Bronchus fibroblast of lung (primary cell): ENCODE results near the gene LRRC51. TPM values are rescaled to one million over a fixed set of nuclear protein-coding genes. Genes with fewer than 3 reads are reported as not detected.

ENCODE experiments used
- total RNA-seq: library from RNA; depleted of rRNA; stranded (reverse); fragments of >200 nt; gene quantifications from 2 replicates; pipeline ENCODE4 v1.2.3, GENCODE V29; 2015

The LRRC51 gene, protein sequence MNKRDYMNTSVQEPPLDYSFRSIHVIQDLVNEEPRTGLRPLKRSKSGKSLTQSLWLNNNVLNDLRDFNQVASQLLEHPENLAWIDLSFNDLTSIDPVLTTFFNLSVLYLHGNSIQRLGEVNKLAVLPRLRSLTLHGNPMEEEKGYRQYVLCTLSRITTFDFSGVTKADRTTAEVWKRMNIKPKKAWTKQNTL
- total RNA-seq = 4.6 and 10.9 TPM in 2 replicates

DNA sequence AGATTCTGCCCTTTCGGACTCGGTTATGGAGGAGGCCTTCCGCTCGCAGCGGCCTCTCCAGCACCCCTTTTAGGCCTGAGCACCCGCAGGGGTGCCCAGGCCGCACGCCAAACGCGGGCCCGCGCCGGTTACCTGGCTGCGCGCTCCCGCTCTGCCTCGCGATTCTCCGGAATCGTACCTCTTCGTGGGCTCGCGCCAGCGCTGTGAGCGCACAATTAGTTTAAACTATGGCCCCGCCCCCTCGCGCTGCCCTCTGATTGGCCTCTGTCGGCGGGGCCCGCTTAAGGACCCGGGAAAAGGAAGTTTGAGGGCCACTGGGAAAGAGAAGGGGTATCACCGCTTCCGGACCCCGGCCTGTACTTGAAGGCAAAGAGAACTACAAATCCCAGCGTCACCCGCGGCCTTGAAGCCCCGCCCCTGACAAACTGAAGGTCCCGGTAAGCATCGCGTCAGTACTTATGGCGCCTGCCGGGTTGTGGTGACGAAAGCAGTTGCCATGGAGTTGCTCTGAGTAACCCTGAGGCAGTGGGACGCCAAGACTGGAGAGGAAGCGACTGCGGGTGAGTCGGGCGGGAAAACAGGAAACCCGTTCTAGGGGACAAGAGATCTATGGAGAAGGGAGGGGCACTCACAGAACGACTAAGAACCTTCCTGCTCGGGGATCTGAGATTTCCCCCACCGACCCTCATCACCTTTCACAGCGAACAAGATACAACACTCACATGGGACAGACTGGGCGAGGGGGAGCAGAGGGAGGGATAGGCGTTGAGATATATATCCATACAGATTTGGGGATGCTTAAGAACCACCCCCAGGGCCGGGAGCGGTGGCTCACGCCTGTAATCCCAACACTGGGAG, at the start of gene LRRC51, which contains the start of gene NUMA1:
Gene LRRC51 (plus strand): TSS at position 525 of the 858 bp plus-strand sequence. CDS start 8,234 bp downstream, outside the sequence.
Gene NUMA1 (minus strand): TSS at position 217 of the 858 bp plus-strand sequence. CDS start 44,599 bp downstream, outside the sequence.

DNA sequence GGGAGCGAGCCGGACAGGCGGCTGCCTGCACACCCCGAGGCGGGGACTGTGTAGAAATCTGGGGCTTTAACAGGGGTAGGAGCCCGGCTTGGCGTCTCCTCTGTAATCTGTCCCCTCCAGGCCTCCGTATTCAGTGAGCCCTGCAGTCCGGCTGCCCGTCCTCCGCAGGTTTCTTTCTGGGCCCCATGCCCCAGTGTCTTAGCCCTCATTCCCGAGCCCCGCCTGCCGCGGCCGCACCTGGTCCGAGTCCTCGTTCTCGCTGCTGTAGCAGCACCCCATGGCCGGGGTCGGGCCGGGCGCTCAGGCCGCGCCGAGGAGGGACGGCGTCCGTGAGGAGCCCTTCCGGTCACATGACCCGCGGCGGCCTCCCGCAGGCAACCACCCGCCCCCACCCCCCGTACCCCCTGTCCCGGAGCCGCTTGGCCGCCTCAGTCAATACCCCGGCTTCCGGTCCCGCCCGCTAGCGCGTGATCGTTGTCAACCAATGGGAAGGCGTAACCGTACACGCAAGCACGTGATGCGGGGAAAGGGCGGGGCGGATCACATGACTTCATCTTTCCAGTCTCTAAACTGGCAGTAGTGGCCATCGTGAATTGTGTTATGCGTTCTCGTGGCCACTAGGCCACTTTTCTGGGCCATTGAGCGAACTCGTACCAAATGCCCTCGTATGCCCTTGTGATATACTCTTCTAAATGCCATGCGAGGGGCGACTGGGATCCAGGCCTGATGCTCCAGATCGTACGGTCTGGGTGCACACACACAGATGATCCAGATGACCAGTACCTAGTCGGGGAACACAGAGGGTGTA, 22.5 kb downstream of the LRRC51 start, which contains the start of gene LAMTOR1:
Gene LAMTOR1 (minus strand): TSS at position 352 of the 808 bp plus-strand sequence. CDS start 73 bp downstream, at position 279.

DNA sequence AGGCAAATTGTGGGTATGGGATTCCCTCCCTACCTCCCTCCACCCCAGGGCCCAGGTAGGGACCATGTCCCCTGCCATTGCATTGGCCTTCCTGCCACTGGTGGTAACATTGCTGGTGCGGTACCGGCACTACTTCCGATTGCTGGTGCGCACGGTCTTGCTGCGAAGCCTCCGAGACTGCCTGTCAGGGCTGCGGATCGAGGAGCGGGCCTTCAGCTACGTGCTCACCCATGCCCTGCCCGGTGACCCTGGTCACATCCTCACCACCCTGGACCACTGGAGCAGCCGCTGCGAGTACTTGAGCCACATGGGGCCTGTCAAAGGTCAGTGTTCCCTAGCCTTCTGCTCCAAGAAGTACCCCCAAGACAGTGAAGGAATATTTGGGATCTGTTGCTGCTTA, 25.2 kb downstream of the LRRC51 start, which contains the start of gene TOMT:
Gene TOMT (plus strand): TSS at position 37 of the 400 bp plus-strand sequence. CDS start 28 bp downstream, at position 65.

DNA sequence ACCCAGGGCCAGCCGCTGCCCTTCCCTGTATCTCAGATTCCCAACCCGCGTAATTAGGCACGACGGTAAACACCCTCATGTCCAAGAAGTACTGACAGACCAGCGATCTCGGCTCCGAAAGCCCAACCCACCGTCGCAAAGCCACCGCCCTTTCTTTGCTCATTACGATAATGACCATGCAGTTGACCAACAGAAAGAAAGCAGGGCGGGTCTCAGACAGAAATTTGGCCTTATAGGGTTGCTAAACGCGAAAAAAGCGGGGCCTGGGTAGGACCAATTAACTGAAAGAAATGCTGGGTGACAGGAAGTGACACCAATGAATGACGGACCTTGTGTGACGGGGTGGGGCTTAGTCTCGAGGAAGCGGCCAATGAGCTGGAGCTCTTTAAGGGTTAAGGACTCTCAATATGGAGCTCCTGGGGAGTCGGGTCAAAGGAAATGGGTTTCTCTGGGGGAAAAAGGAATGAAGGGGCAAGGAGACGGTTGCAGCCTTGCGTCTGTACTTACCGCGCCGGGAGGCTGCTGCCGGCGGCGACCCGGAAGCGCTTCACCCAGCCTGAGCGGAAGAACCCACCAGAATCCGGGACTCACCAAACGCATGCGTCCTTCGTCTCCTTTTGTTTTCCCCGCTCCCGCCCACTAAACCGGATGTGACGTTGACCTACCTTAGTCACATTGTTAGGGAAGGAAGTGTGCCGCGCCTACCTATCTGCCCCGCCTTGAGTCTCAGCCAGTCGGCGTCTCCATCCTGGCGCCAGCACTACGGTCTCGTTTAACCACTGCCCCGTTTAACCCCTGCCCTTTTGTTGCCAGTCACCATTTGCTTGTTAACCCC, 31.7 kb downstream of the LRRC51 start, which contains the start of gene ANAPC15:
Gene ANAPC15 (minus strand): TSS at position 553 of the 835 bp plus-strand sequence. CDS start 1,419 bp downstream, outside the sequence.

DNA sequence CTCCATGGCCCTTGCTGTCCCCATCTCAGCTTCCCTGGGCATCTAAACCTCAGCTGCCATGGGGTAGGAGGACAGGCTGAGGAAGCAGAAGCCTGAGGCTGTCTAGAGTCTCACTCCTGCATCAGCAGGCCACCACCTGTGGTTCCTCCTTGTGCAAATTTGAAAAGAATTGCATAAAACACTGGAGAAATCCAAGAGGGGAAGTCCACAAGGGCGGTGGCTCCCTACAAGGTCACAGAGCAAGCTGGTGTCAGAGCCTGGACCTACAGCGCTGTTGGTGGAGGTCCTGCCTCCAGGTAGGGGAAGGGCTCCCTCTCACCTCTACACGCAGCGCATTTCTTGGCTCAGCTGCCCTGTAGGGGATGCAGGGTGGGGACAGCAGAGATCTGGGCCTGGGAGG, 54.8 kb downstream of the LRRC51 start, which contains the start of gene FOLR3:
Gene FOLR3 (plus strand): TSS at position 253 of the 400 bp plus-strand sequence. CDS start 228 bp downstream, outside the sequence.

Other genes with a start within 250 kb of the LRRC51 start
- gene DEFB108B, start 247.7 kb upstream of the LRRC51 start, total RNA-seq = not detected in 2 replicates
- gene DEFB131B, start 202.4 kb upstream of the LRRC51 start, total RNA-seq = not detected in 2 replicates
- gene XNDC1N, start 152.3 kb upstream of the LRRC51 start, total RNA-seq = 4.9 and 6.1 TPM in 2 replicates
- gene RNF121, start 151.8 kb upstream of the LRRC51 start, total RNA-seq = 20.2 and 22.4 TPM in 2 replicates
- 0.45 and 1.0 TPM in 2 replicates for gene IL18BP, start 81.9 kb upstream of the LRRC51 start, total RNA-seq
- 119 and 128 TPM in 2 replicates for gene NUMA1, start 308 bp upstream of the LRRC51 start, total RNA-seq
- gene LAMTOR1, start 22.4 kb downstream of the LRRC51 start, total RNA-seq = 145 and 149 TPM in 2 replicates
- 0.15 TPM in 1 of 2 replicates, not detected in the other for gene TOMT, start 25.1 kb downstream of the LRRC51 start, total RNA-seq
- 64.4 and 69.4 TPM in 2 replicates for gene ANAPC15, start 31.8 kb downstream of the LRRC51 start, total RNA-seq
- not detected in 2 replicates for gene FOLR3, start 54.9 kb downstream of the LRRC51 start, total RNA-seq
- gene FOLR1, start 111.3 kb downstream of the LRRC51 start, total RNA-seq = not detected in 2 replicates
- gene FOLR2, start 135.9 kb downstream of the LRRC51 start, total RNA-seq = not detected in 2 replicates
- gene INPPL1, start 143.9 kb downstream of the LRRC51 start, total RNA-seq = 51.9 and 67.9 TPM in 2 replicates
- not detected in 2 replicates for gene PHOX2A, start 163.3 kb downstream of the LRRC51 start, total RNA-seq